ENCODE results near the gene LRP1B.
A peak's percentile ranks its signal among the peaks of the same experiment; 100 is the strongest.

LRP1B gene

DNA sequence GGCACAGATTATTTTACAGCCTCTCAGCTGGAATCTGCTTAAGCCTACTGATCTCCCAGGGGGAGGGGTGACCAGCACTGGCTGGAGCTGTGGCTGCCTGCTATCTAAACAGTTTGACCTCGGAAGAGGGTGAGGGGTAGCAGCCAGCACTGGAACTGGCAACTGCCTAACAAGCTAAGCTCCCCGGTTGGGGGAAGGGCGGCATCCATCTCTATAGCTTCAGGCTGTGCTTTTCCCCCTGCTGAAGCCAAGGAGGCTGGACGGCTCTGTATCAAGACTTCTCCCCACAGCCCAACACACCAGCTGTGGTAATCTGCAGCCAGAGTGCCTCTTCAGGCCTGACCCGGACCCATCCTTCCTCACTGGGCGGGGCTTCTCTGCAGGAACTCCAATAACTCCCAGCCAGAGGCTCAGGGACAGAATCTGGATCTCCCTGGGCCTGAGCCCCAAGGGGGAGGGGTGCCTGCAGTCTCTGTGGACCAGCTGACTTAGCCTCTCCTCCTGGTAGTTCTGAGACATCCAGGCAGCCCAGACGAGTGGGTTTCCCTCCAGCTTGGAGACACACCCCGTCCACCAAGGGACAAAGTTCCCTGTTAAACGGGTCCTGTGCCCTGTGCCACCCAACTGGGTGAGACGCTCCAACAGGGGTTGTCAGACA lies 560.2 kb downstream of the LRP1B start:
- no peak overlapping the region for H3K4me3 ChIP-seq (ENCODE audit: low read depth, low read length)
- no peak for DNase-seq (ENCODE audit: low read depth)

GRCh38 chr2:141569941-141570340 lies 560.9 kb downstream of the LRP1B start:
- peak; percentile 16 for DNase-seq (ENCODE audit: low read depth)
- no peak overlapping the region for H3K4me3 ChIP-seq (ENCODE audit: low read depth, low read length)

GRCh38 chr2:141565597-141565996 lies 565.2 kb downstream of the LRP1B start:
- DNase-seq (ENCODE audit: low read depth) = no peak
- H3K4me3 ChIP-seq (ENCODE audit: low read depth, low read length) = no peak overlapping the region

DNA sequence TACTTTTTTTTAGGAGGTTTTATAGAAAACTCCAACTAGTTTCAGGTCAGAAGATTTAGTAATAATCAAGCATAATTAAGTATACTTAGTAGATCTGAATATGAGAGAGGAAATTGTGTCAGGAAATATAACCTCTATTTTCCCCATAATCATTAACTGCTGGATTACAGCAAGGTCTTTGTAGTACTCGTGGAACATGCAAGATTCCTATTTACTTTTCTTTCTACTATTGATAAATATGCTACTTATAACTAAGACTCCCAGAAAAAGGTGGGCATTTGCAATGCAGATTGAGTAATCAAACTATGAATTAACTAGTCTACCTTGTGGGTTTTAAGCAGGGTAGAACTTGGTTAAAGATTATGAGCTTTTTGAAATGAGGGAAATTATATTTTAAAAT lies 570.1 kb downstream of the LRP1B start:
- DNase-seq (ENCODE audit: low read depth) = no peak

GRCh38 chr2:141557329-141558095 lies 573.3 kb downstream of the LRP1B start:
- peak; percentile 85 for DNase-seq (ENCODE audit: low read depth)

More for the DNA sequence above, 570.1 kb downstream of the LRP1B start:
- no peak overlapping the region for H3K4me3 ChIP-seq (ENCODE audit: low read depth, low read length)

GRCh38 chr2:141555876-141556470 lies 574.8 kb downstream of the LRP1B start:
- DNase-seq (ENCODE audit: low read depth) = no peak

More at GRCh38 chr2:141557329-141558095, 573.3 kb downstream of the LRP1B start:
- H3K4me3 ChIP-seq (ENCODE audit: low read depth, low read length) = no peak overlapping the region

DNA sequence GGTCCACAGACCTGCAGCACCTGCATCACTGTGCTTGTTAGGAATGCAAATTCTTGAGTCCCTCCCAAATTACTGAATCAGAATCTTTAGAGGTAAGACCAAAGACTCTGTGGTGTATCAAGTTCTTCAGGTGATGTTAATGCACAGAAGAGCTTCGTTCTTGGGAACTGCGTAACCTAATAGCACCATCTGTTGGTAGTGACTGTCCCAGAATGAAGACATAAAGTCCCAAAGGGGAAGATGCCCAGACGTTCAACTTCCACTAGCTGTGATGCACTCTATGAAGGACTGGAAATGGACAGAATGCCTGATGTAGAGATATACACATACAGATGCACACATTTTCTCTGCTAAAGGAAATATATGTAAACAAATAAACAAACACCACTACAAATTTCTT lies 576.0 kb downstream of the LRP1B start:
- no peak for DNase-seq (ENCODE audit: low read depth)
- no peak overlapping the region for H3K4me3 ChIP-seq (ENCODE audit: low read depth, low read length)

More at GRCh38 chr2:141555876-141556470, 574.8 kb downstream of the LRP1B start:
- H3K4me3 ChIP-seq (ENCODE audit: low read depth, low read length) = no peak overlapping the region

DNA sequence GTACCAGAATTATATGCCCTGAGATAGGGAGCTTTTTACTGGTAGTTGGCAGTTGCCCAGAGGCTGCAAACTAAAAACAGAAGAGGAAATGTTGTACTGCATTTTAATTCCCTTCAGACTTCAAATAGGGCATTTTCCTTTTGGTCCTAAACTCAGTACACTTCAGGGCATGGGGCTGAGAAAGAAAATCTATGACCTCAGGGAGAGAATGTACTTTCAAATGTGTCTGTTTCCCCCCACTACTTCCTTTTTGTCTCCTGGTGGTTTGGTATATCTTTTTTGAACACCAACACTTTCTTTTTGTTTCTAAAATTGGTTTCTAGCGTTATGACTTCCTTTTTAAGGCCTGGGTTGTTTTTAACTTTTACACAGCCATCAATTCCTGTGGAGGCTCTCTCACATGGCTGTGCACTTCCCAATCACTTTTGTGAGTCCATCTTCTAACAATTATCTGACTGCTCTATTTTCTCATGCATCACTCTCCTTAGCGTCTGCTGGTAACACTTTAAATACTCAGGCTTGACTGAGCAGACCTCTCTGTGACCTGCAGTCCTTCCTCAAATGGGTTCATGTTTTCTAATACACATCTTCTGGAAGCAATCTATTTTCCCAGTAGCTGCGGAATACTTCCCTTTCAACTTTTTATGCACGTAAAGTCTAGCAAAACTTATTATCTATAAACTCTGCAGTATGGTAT lies 596.0 kb downstream of the LRP1B start:
- H3K4me3 ChIP-seq (ENCODE audit: low read depth, low read length) = no peak overlapping the region
- DNase-seq (ENCODE audit: low read depth) = no peak

DNA sequence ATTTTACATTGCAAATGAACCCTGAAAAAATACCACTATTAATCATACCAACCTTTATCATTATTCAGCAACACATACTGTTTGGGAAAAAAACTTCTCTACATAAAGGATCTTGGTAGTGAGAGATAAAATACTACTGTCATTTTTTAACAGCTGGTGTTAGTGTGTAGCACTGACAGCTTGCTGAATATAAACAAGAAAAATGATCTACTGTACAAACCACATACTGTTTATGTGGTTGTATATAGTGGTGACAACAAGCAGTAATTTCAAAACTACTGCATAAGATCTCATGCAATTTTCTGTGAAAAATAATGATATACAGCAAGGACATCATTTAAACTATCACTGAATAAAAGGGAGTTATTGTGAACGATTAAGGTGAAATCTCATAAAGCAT lies 601.2 kb downstream of the LRP1B start:
- H3K4me3 ChIP-seq (ENCODE audit: low read depth, low read length) = no peak overlapping the region
- DNase-seq (ENCODE audit: low read depth) = no peak

DNA sequence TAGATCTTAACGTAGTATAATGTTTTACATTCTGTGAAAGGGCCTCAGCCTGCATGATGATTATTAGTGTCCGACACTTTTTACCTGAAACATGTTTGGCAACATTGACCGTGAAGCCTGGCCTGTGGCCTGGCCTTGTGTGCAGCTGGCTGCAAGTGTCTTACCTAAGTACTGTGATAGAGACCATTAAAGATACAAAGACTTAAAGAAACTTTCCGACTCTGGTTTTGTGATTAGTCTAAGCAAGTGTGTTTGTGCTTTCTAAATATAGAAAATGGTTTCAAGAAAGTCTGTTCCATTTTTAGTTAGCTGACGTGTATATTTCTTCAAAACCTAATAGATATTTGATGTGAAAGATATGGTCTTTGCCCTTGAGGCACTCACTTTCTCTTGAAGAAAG lies 601.8 kb downstream of the LRP1B start:
- DNase-seq (ENCODE audit: low read depth) = no peak
- H3K4me3 ChIP-seq (ENCODE audit: low read depth, low read length) = no peak overlapping the region

- no peak overlapping the region for H3K4me3 ChIP-seq (ENCODE audit: low read depth, low read length)
- no peak for DNase-seq (ENCODE audit: low read depth)
These were observed 604.1 kb downstream of the LRP1B start for GRCh38 chr2:141526760-141527159.

DNA sequence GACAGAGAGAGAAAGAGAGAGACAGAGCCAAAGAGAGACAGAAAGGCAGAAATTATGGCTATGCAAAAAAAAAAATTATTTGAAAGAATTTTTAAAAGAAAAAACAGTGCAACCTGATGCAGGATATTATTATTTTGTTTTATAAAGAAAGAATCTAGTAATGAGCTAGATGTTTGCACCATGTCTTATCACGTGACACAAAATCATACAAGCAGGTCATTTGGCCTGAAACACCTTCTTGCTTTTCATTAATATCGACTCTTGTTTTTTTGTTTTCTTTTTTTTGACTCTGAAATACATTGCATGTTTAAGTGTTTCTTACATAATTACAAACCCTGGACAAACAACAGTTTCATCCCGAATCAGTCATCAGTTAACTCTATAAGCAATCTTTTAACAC lies 606.0 kb downstream of the LRP1B start:
- H3K4me3 ChIP-seq (ENCODE audit: low read depth, low read length) = no peak overlapping the region
- no peak for DNase-seq (ENCODE audit: low read depth)

GRCh38 chr2:141523199-141523598 lies 607.6 kb downstream of the LRP1B start:
- no peak overlapping the region for H3K4me3 ChIP-seq (ENCODE audit: low read depth, low read length)
- DNase-seq (ENCODE audit: low read depth) = no peak

- H3K4me3 ChIP-seq (ENCODE audit: low read depth, low read length) = no peak overlapping the region
- no peak for DNase-seq (ENCODE audit: low read depth)
These were observed 608.1 kb downstream of the LRP1B start for GRCh38 chr2:141522702-141523101.

DNA sequence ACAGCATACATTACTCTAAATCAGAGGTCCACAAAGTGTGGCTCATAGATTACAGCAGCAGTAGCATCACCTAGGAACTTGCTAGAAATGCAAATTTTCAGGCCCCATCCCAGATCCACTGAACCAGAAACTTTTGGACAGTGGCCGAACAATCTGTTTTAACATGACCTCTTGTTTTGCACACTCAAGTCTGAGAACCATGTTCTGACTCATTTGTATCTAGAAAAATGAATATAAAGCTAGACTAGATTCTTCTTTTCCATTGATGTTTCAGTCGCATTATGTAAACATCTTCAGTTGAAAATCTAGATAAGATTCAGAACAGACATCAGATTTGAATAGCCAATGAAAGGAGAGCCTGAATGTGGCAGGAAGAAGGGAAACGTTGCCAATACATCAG lies 608.8 kb downstream of the LRP1B start:
- no peak overlapping the region for H3K4me3 ChIP-seq (ENCODE audit: low read depth, low read length)
- DNase-seq (ENCODE audit: low read depth) = no peak

- no peak overlapping the region for H3K4me3 ChIP-seq (ENCODE audit: low read depth, low read length)
- DNase-seq (ENCODE audit: low read depth) = no peak
These were observed 610.9 kb downstream of the LRP1B start for GRCh38 chr2:141519906-141520305.

- no peak for DNase-seq (ENCODE audit: low read depth)
- H3K4me3 ChIP-seq (ENCODE audit: low read depth, low read length) = no peak overlapping the region
These were observed 612.9 kb downstream of the LRP1B start for GRCh38 chr2:141517852-141518421.

- DNase-seq (ENCODE audit: low read depth) = no peak
- no peak overlapping the region for H3K4me3 ChIP-seq (ENCODE audit: low read depth, low read length)
These were observed 613.5 kb downstream of the LRP1B start for GRCh38 chr2:141517180-141517851.

GRCh38 chr2:141515931-141516330 lies 614.9 kb downstream of the LRP1B start:
- no peak for DNase-seq (ENCODE audit: low read depth)
- no peak overlapping the region for H3K4me3 ChIP-seq (ENCODE audit: low read depth, low read length)
